Sigmoid colon (tissue), 7 donors: ENCODE data around the gene PIGM. TPM values are rescaled to one million over a fixed set of nuclear protein-coding genes. Genes with fewer than 3 reads are reported as not detected.
"Not testable (repeated sequence)": the region's sequence is repeated elsewhere in the genome, so short reads cannot be mapped to it uniquely, and the experiment has no call there.

Experiments
- DNase-seq: peaks from one replicate; pipeline ENCODE4 v3.0.0-alpha.2; 2019
- H3K27ac ChIP-seq, 4 donors: fragments of 200-600 bp; sonication (generic); one replicate each; pipeline ENCODE4 v1.5.1; 2016 to 2019; ENCODE audit warnings: mild to moderate bottlenecking in 1 of 4
- H3K27me3 ChIP-seq, 3 donors: fragments of 200-600 bp; sonication (generic); one replicate each; pipeline ENCODE4 v1.5.1; 2019; ENCODE audit warnings: mild to moderate bottlenecking in 1 of 3
- H3K36me3 ChIP-seq, 4 donors: fragments of 200-600 bp; sonication (generic); one replicate each; pipeline ENCODE4 v1.5.1; 2016 to 2019
- H3K4me1 ChIP-seq, 4 donors: fragments of 200-600 bp; sonication (generic); one replicate each; pipeline ENCODE4 v1.5.1; 2017 to 2019
- H3K4me3 ChIP-seq, 4 donors: fragments of 200-600 bp; sonication (generic); one replicate each; pipeline ENCODE4 v1.5.1; 2017 to 2019; ENCODE audit warnings: mild to moderate bottlenecking in 2 of 4, moderate library complexity in 1 of 4
- H3K9me3 ChIP-seq, 4 donors: fragments of 200-600 bp in 3 of 4; sonication (generic) in 3 of 4; one replicate each; pipeline versions ENCODE4 v1.5.1 to v1.6.1; 2013 to 2019
- EP300 ChIP-seq, 4 donors: sonication (generic); formaldehyde crosslinking; IDR thresholded peaks; one replicate each; pipeline ENCODE4 v1.6.1; 2017; ENCODE audit warnings: antibody characterized with exemption in 4 of 4
- POLR2A ChIP-seq, 2 donors: fragments of 450-650 bp; IDR thresholded peaks; one replicate each; pipeline ENCODE4 v1.6.1; 2016; ENCODE audit warnings: antibody characterized with exemption in 2 of 2, mild to moderate bottlenecking in 2 of 2, moderate library complexity in 2 of 2
- POLR2AphosphoS5 ChIP-seq, 4 donors: sonication (generic); formaldehyde crosslinking; IDR thresholded peaks; one replicate each; pipeline ENCODE4 v1.6.1; 2017; ENCODE audit warnings: antibody characterized with exemption in 4 of 4
- WGBS, 2 donors: extraction: QIAGEN DNeasy Blood & Tissue Kit; methylation state at CpG; one replicate each; pipeline ENCODE4 v1.1.7; 2013; 5-methylcytosine and 5-hydroxymethylcytosine counted together
- intact Hi-C: fragments of 100-400 bp; cut with DNase I; formaldehyde crosslinking; loops from one replicate; pipeline ENCODE4 v1.15.1; 2023
- polyA plus RNA-seq, 3 donors: library from polyadenylated mRNA; stranded (reverse); fragments of 200-250 nt; gene quantifications; one replicate each; pipeline ENCODE4 v1.2.3, GENCODE V29; 2013
- total RNA-seq, 4 donors: library from RNA; depleted of rRNA; stranded (reverse); fragments of >200 nt; gene quantifications; one replicate each; pipeline ENCODE4 v1.1.0, GENCODE V29; 2016
- TF ChIP-seq, protein P1 (sequence below), 4 experiments: fragments of 450-650 bp in 3 of 4; fragments of 200-600 bp in 1 of 4; IDR thresholded peaks; one replicate each; pipeline ENCODE4 v1.5.1; 2016 to 2019; ENCODE audit warnings: antibody characterized with exemption in 4 of 4, mild to moderate bottlenecking in 3 of 4, moderate library complexity in 2 of 4
- donor health status: healthy with polysubstance abuse.
- donor health status: Bipolar disorder and iron deficiency.
- donor health status: healthy.

The PIGM gene
- total and polyA plus RNA-seq, 7 donors = 0.60 to 4.7 (median 3.6) TPM

GRCh38 chr1:160053548-160054365, 22.0 kb upstream of the PIGM start:
- H3K27me3 ChIP-seq = no peaks in the 10 kb centered on the region
- intact Hi-C loops = no loop called here
- no peaks in the 10 kb centered on the region for H3K9me3 ChIP-seq
- no peak overlapping the region for H3K4me3 ChIP-seq
- DNase-seq = no peak
- WGBS, 2 donors = 56 to 69% methylated on average over 7 of the region's 7 CpGs
- TF ChIP-seq POLR2A (IDR thresholded peaks at IDR 0.05) = no peak
- TF ChIP-seq, protein P1, sequence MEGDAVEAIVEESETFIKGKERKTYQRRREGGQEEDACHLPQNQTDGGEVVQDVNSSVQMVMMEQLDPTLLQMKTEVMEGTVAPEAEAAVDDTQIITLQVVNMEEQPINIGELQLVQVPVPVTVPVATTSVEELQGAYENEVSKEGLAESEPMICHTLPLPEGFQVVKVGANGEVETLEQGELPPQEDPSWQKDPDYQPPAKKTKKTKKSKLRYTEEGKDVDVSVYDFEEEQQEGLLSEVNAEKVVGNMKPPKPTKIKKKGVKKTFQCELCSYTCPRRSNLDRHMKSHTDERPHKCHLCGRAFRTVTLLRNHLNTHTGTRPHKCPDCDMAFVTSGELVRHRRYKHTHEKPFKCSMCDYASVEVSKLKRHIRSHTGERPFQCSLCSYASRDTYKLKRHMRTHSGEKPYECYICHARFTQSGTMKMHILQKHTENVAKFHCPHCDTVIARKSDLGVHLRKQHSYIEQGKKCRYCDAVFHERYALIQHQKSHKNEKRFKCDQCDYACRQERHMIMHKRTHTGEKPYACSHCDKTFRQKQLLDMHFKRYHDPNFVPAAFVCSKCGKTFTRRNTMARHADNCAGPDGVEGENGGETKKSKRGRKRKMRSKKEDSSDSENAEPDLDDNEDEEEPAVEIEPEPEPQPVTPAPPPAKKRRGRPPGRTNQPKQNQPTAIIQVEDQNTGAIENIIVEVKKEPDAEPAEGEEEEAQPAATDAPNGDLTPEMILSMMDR (IDR thresholded peaks at IDR 0.05) = no peak
- TF ChIP-seq POLR2AphosphoS5 (IDR thresholded peaks at IDR 0.05) = no peak
- no peak for TF ChIP-seq EP300 (IDR thresholded peaks at IDR 0.05)
- H3K36me3 ChIP-seq = no peaks in the 10 kb centered on the region
- H3K27ac ChIP-seq = no peak overlapping the region
- peaks cover 0 to 7% (median 0%) of the 10 kb centered on the region in 4 donors for H3K4me1 ChIP-seq

DNA sequence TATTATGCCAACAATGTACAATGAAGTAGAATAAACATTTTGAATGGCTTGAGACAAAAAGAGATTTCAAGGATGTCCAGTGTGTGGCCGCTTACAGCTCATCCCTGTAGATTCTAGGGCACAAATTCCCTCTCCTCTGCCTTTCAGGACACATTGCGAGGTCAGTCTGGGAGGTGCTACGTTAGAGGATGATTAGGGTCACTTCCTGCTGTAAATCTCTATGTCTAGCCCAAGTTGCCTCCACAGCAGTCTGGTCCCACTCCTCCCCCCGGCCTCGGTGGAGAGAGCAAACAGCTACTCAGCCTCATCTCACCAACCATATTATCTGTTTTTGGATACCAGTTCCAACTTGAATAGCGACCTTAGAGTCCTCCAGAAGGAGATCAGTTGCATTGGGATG, 21.1 kb upstream of the PIGM start:
- Histone ChIP-seq H3K4me1 (peaks cover 0 to 7% (median 0%) of the 10 kb centered on the region in 4 donors), H3K36me3 (no peaks in the 10 kb centered on the region), H3K27ac (no peak overlapping the region), H3K4me3 (no peak overlapping the region), H3K27me3 (no peaks in the 10 kb centered on the region), H3K9me3 (no peaks in the 10 kb centered on the region)
- 50 to 57% methylated on average over 6 of the region's 6 CpGs for WGBS, 2 donors
- no peak for DNase-seq
- TF ChIP-seq POLR2AphosphoS5 (IDR thresholded peaks at IDR 0.05) (no peak), POLR2A (IDR thresholded peaks at IDR 0.05) (no peak), EP300 (IDR thresholded peaks at IDR 0.05) (no peak)
- TF ChIP-seq, protein P1 (IDR thresholded peaks at IDR 0.05) = no peak
- intact Hi-C loops = no loop called here

- Histone ChIP-seq H3K27me3 (no peaks in the 10 kb centered on the region), H3K9me3 (no peaks in the 10 kb centered on the region), H3K4me3 (no peak overlapping the region), H3K36me3 (no peaks in the 10 kb centered on the region), H3K27ac (no peak overlapping the region), H3K4me1 (peaks cover 0 to 26% (median 15%) of the 10 kb centered on the region in 4 donors)
- no peak for DNase-seq
- WGBS, 2 donors = 84 to 85% methylated on average over 1 of the region's 1 CpG
- intact Hi-C loops = no loop called here
- no peak for TF ChIP-seq EP300 (IDR thresholded peaks at IDR 0.05)
- no peak for TF ChIP-seq POLR2AphosphoS5 (IDR thresholded peaks at IDR 0.05)
- no peak for TF ChIP-seq POLR2A (IDR thresholded peaks at IDR 0.05)
Measured at GRCh38 chr1:160050619-160051018, 18.8 kb upstream of the PIGM start.

DNA sequence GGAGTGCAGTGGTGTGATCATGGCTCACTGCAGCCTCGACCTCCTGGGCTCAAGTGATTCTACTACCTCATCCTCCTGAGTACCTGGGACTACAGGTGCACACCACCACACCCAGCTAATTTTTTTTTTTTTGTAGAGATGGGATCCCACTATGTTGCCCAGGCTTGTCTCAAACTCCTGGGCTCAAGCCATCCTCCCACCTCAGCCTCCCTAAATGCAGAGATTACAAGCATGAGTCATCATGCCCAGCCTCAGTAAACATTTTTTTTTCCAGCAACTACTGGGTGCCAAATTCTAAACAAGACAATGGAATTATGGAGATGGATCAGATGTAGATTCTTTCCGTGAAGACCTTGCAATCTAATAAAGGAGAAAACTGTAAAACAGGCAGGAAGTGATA, 18.4 kb upstream of the PIGM start:
- H3K36me3 ChIP-seq, H3K4me3 ChIP-seq, H3K9me3 ChIP-seq, DNase-seq, H3K27me3 ChIP-seq, H3K27ac ChIP-seq, intact Hi-C loops: not testable (repeated sequence)
- WGBS, 2 donors = 62 to 74% methylated on average over 2 of the region's 2 CpGs
- H3K4me1 ChIP-seq = peaks cover 0 to 26% (median 15%) of the 10 kb centered on the region in 4 donors

- TF ChIP-seq, protein P1 (IDR thresholded peaks at IDR 0.05) = no peak
- no peak for TF ChIP-seq EP300 (IDR thresholded peaks at IDR 0.05)
- intact Hi-C loops = no loop called here
- 82 to 89% methylated on average over 3 of the region's 3 CpGs for WGBS, 2 donors
- H3K27me3 ChIP-seq = no peaks in the 10 kb centered on the region
- H3K36me3 ChIP-seq = no peaks in the 10 kb centered on the region
- no peak overlapping the region for H3K27ac ChIP-seq
- H3K4me3 ChIP-seq = no peak overlapping the region
- H3K4me1 ChIP-seq = peaks cover 0 to 26% (median 15%) of the 10 kb centered on the region in 4 donors
- DNase-seq = no peak
- H3K9me3 ChIP-seq = no peaks in the 10 kb centered on the region
Measured at GRCh38 chr1:160049101-160049500, 17.3 kb upstream of the PIGM start.

DNA sequence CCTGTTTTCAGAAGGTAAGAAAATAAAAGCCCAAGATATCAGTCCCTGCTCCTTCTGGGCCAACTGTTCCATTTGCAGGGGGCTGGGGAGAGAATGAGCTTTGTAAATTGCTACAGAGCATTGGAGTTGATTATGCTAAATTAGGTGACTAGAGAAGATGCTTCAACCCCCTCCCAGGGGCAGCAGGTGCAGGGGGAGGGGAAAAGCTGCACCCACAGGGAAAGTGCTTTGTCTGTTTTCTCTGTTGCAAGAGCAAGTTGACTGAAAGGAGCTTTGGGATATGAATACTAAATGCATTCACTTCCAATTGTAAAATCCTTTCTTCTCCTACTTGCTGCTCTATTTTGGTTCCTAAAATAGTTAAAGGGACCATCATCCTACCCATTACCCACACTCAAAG, 16.5 kb upstream of the PIGM start:
- no peak for DNase-seq
- Histone ChIP-seq H3K4me1 (peaks cover 0 to 26% (median 15%) of the 10 kb centered on the region in 4 donors), H3K27ac (no peak overlapping the region), H3K9me3 (no peaks in the 10 kb centered on the region), H3K4me3 (no peak overlapping the region), H3K36me3 (no peaks in the 10 kb centered on the region), H3K27me3 (no peaks in the 10 kb centered on the region)
- TF ChIP-seq EP300 (IDR thresholded peaks at IDR 0.05) (no peak), POLR2AphosphoS5 (IDR thresholded peaks at IDR 0.05) (no peak), POLR2A (IDR thresholded peaks at IDR 0.05) (no peak)
- TF ChIP-seq, protein P1 (IDR thresholded peaks at IDR 0.05) = no peak
- intact Hi-C loops = no loop called here
